GM23338 (cell line): ENCODE results near the gene SARS2.

Experiments
- CREB1 ChIP-seq: fragments of 250-450 bp; sonication (Bioruptor Pico); IDR thresholded peaks from 2 replicates; pipeline ENCODE4 v1.5.0; 2020; ENCODE audit warnings: low read depth, mild to moderate bottlenecking, moderate library complexity
- CTCF ChIP-seq, 2 experiments: fragments of 200-600 bp in 1 of 2; sonication (generic) in 1 of 2; conservative IDR thresholded peaks; 2 replicates each; pipeline versions ENCODE4 v1.5.1 to v1.6.1; 2016 to 2017; ENCODE audit warnings: antibody characterized with exemption in 2 of 2, low read depth in 2 of 2, mild to moderate bottlenecking in 2 of 2, moderate library complexity in 1 of 2
- ETS1 ChIP-seq: IDR thresholded peaks from 2 replicates; pipeline ENCODE4 v1.6.1; 2016; ENCODE audit warnings: antibody characterized with exemption
- EZH2 ChIP-seq: fragments of 200-600 bp; sonication (generic); IDR thresholded peaks from one replicate; pipeline ENCODE4 v1.8.0; 2017; ENCODE audit warnings: antibody characterized with exemption, mild to moderate bottlenecking, low read depth; ENCODE audit not compliant: unreplicated experiment
- EZH2phosphoT487 ChIP-seq: fragments of 200-600 bp; sonication (generic); IDR thresholded peaks from one replicate; pipeline ENCODE4 v1.8.1; 2018; ENCODE audit warnings: antibody characterized with exemption; ENCODE audit not compliant: unreplicated experiment
- JUNB ChIP-seq: IDR thresholded peaks from one replicate; pipeline ENCODE4 v1.6.1; 2016; ENCODE audit warnings: antibody characterized with exemption; ENCODE audit not compliant: unreplicated experiment
- NANOG ChIP-seq: IDR thresholded peaks from 2 replicates; pipeline ENCODE4 v1.6.1; 2016; ENCODE audit warnings: antibody characterized with exemption, borderline replicate concordance
- POLR2AphosphoS5 ChIP-seq: IDR thresholded peaks from 2 replicates; pipeline ENCODE4 v1.6.1; 2016; ENCODE audit warnings: antibody characterized with exemption, low read depth
- REST ChIP-seq: IDR thresholded peaks from one replicate; pipeline ENCODE4 v1.6.1; 2018; ENCODE audit warnings: antibody characterized with exemption; ENCODE audit not compliant: unreplicated experiment
- STAT1 ChIP-seq: IDR thresholded peaks from one replicate; pipeline ENCODE4 v1.6.1; 2016; ENCODE audit warnings: antibody characterized with exemption; ENCODE audit not compliant: unreplicated experiment
- ZNF331 ChIP-seq: fragments of 250-450 bp; sonication (Bioruptor Pico); IDR thresholded peaks from 2 replicates; pipeline ENCODE4 v1.5.0; 2020; ENCODE audit warnings: low read depth, mild to moderate bottlenecking, moderate library complexity
- ZNF462 ChIP-seq: fragments of 250-450 bp; sonication (Bioruptor Pico); IDR thresholded peaks from 2 replicates; pipeline ENCODE4 v1.5.0; 2020; ENCODE audit warnings: mild to moderate bottlenecking, moderate library complexity

GRCh38 chr19:38941979-38942378, 11.4 kb upstream of the SARS2 start:
- TF ChIP-seq REST (no peak), NANOG (no peak), POLR2AphosphoS5 (no peak), EZH2phosphoT487 (no peak), CTCF (conservative IDR thresholded peaks at IDR 0.05; ENCODE audit: low read depth in 2 of 2) (no peak), EZH2 (no peak), CREB1 (CRISPR knock-in tag) (no peak), JUNB (no peak), ZNF331 (no peak), ETS1 (no peak), ZNF462 (no peak), STAT1 (no peak)
